ENCODE results near the gene C6orf89.
A peak's percentile ranks its signal among the peaks of the same experiment; 100 is the strongest.

C6orf89 gene

DNA sequence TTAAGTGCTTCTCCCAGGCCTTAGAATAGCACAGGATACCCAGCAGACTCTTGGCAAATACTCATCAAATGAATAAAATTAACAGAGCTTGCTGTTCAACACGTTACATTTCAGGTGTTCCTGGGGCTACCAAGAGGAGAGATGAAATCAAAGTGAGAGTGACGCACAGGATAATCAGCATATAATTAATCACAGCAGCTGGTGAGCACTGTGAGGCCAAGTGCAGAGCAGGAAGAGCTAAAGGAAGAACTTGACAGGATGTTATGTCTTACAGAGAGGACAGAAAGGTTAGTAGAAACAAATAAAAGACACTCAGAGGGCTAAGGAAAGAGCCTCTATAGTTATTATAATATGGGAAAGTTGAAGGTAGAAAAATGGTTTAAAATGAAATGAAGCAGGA lies 19.9 kb upstream of the C6orf89 start:
- H3K36me3 ChIP-seq, result peaks cover 67% of the 10 kb centered on the region
- no peak for DNase-seq
- H3K27me3 ChIP-seq, result no peaks in the 10 kb centered on the region
- no peaks in the 10 kb centered on the region for H3K4me1 ChIP-seq
- TF ChIP-seq, protein P1, sequence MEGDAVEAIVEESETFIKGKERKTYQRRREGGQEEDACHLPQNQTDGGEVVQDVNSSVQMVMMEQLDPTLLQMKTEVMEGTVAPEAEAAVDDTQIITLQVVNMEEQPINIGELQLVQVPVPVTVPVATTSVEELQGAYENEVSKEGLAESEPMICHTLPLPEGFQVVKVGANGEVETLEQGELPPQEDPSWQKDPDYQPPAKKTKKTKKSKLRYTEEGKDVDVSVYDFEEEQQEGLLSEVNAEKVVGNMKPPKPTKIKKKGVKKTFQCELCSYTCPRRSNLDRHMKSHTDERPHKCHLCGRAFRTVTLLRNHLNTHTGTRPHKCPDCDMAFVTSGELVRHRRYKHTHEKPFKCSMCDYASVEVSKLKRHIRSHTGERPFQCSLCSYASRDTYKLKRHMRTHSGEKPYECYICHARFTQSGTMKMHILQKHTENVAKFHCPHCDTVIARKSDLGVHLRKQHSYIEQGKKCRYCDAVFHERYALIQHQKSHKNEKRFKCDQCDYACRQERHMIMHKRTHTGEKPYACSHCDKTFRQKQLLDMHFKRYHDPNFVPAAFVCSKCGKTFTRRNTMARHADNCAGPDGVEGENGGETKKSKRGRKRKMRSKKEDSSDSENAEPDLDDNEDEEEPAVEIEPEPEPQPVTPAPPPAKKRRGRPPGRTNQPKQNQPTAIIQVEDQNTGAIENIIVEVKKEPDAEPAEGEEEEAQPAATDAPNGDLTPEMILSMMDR (IDR thresholded peaks at IDR 0.05; ENCODE audit: low read depth, low read length), result no peak
- no peaks in the 10 kb centered on the region for H3K9me3 ChIP-seq
- H3K4me3 ChIP-seq (ENCODE audit: low read depth, low read length), result no peak overlapping the region

DNA sequence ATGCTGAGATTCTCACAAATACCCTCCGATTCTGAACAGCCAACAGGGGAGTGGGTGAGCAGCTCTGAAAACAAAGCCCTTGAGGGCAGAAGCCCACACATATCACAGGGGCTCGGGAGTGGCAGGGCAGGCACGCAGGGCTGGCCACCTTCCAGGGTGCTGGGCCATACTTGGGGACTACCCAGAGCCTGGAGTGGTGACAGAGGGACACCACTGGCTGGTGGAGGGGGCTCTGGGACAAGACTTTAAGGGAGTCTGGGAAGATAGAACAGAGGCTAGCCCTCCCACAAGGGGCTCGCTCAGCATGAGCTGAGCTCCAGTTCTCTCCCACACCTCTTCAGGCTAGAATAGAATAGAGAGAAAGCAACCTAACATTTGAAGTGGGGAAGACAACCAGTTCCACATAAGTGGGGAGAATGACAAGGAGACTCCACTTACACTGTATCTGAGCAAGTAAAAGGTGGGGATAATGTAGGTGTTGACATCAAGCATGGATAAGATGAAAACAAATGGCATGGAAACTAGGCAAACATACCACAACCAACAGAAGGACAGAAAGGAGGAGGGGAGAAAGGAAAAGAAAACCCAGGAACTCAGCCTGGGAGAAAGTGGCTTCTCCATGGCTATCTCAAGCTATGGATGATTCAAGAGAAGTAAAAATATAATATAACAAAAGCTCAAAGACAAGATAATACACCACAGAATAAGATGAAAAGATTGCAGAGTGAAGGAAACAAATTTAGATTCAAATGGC lies 18.1 kb upstream of the C6orf89 start:
- Histone ChIP-seq H3K4me3 (ENCODE audit: low read depth, low read length) (no peak overlapping the region), H3K36me3 (peaks cover 68% of the 10 kb centered on the region), H3K9me3 (no peaks in the 10 kb centered on the region), H3K27me3 (no peaks in the 10 kb centered on the region), H3K4me1 (no peaks in the 10 kb centered on the region)
- DNase-seq, result no peak
- TF ChIP-seq, protein P1 (IDR thresholded peaks at IDR 0.05; ENCODE audit: low read depth, low read length), result no peak

DNA sequence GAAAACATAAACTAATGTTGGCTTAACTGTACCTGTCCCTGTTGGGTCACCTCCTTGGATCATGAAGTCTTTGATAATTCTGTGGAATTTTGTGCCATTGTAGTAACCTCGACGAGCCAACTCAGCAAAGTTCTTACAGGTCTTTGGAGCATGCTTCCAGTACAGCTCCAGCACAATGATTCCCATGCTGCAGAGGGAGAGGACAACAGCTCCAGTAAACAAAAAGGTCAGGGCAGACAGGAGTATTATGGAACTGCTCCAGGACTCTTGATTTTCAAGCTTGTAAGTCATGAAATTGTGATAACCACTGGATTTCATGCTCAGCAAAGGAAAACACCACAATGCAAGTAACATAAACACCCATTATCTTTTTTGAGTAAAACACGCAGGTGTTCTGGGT lies 14.1 kb upstream of the C6orf89 start:
- TF ChIP-seq, protein P1 (IDR thresholded peaks at IDR 0.05; ENCODE audit: low read depth, low read length), result no peak
- peaks cover 2% of the 10 kb centered on the region; the same call in 1 of the 2 replicates for H3K4me1 ChIP-seq
- DNase-seq, result no peak
- peaks cover 47% of the 10 kb centered on the region for H3K36me3 ChIP-seq
- no peaks in the 10 kb centered on the region for H3K27me3 ChIP-seq
- no peaks in the 10 kb centered on the region for H3K9me3 ChIP-seq
- H3K4me3 ChIP-seq (ENCODE audit: low read depth, low read length), result no peak overlapping the region

DNA sequence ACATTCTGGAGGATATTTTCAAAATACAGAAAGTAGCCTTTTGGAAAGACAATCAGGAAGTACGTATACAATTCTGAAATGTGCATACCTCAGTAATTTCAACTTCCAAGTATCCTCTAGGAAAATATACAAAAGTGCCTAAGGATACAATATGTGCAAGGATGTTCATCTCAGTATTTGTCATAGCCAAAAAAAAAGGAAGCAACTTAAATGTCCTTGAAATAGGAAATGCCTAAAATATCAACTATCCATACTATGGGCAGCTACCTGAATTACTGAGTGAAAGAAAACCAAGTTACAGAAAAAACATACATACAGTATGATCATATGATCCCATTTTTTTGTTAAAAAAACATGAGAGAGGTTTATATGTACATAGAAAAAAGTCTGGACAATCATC lies 12.6 kb upstream of the C6orf89 start:
- Histone ChIP-seq H3K27me3 (no peaks in the 10 kb centered on the region), H3K36me3 (peaks cover 34% of the 10 kb centered on the region), H3K4me3 (ENCODE audit: low read depth, low read length) (peak overlapping the region; percentile 96), H3K9me3 (no peaks in the 10 kb centered on the region), H3K4me1 (peaks cover 2% of the 10 kb centered on the region; the same call in 1 of the 2 replicates)
- no peak for DNase-seq
- TF ChIP-seq, protein P1 (IDR thresholded peaks at IDR 0.05; ENCODE audit: low read depth, low read length), result no peak

DNA sequence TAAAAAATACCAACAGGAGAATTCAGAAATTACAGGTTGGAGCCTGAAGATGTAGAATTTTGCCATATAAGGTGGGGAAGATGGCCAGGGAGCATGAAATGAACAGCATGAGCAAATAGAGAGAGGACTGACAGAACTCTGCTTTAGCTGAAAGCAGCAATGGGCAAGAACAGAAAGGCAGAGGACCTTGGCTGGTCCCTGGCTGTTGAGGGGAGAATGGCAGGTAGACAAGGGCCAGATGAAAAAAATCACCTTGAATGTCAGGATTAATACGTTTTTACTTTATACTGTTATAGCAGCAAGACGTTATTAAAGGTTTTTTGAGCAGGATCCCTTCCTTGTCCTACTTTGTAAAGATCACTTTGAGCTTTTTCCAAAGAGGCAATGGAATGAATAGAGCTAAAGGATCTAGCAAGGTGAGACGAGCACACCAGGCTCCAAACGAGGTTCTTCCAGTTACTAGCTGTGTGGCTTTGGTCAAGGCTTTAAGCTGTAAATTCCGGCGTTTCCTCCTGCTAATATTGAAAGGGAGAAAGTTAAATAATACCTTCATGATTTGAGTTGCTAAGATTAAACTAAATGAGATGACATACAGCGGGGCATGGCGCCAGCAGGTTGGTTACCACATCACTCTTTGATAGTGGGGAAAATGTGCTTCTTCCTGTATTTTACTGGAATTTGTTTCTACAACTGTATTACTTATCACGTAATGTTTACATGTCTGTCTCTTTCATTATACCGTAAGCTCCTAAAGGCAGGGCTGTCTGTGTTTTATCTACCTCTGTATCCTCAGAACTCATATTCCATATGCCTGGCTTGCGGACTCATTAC lies 11.9 kb upstream of the C6orf89 start:
- peaks cover 2% of the 10 kb centered on the region; the same call in 1 of the 2 replicates for H3K4me1 ChIP-seq
- peaks cover 28% of the 10 kb centered on the region for H3K36me3 ChIP-seq
- peak overlapping the region; percentile 96 for H3K4me3 ChIP-seq (ENCODE audit: low read depth, low read length)
- H3K9me3 ChIP-seq, result no peaks in the 10 kb centered on the region
- TF ChIP-seq, protein P1 (IDR thresholded peaks at IDR 0.05; ENCODE audit: low read depth, low read length), result peak; percentile 51
- no peaks in the 10 kb centered on the region for H3K27me3 ChIP-seq
- no peak for DNase-seq

Measured in BE2C (cell line).